K562 (cell line): ENCODE results near the gene PGR. TPM values are rescaled to one million over a fixed set of nuclear protein-coding genes. Genes with fewer than 3 reads are reported as not detected.

Experiments used
- ATAC-seq: fragments of 200-7000 bp; cut with Tn5 transposase; 3 replicates; pipeline ENCODE4 v1.9.1; 2020; ENCODE audit warnings: moderate library complexity
- BruUV-seq: library from RNA; stranded (reverse); fragments of 400-500 nt; replicated peaks from 2 replicates; lab custom pipeline; 2021; lab: Mats Ljungman, UMichigan
- CTCF ChIA-PET: fragments of 300-600 bp; formaldehyde crosslinking; extraction: SDS; loops from one replicate; lab custom pipeline; 2021; ENCODE audit warnings: low intra/inter-chr PET ratio; lab: Yijun Ruan, JAX
- POLR2A ChIA-PET: fragments of 300-600, 350-650 bp; sonication (Branson Sonifier 250); formaldehyde crosslinking; extraction: SDS; loops from one replicate; lab custom pipeline; 2021; ENCODE audit warnings: antibody characterized with exemption, inconsistent platforms; lab: Yijun Ruan, JAX
- DNase-seq, 4 experiments: peaks; one replicate each; pipeline versions ENCODE4 v3.0.0 to v3.0.0-alpha.2; 2011 to 2018; ENCODE audit warnings: low spot score in 3 of 4, mixed read lengths in 3 of 4; ENCODE audit errors: extremely low read depth in 1 of 4
- FAIRE-seq: peaks from 2 replicates; lab custom pipeline; 2011; peaks lifted over from hg19 to GRCh38; lab: Jason Lieb, UNC
- H2AFZ ChIP-seq: 2 replicates; pipeline ENCODE4 v1.6.0; 2011; ENCODE audit warnings: low read depth, low read length, control low read depth, inconsistent platforms
- H3K27ac ChIP-seq: fragments of 200-600 bp; 3 replicates; pipeline ENCODE4 v1.8.0; 2011; ENCODE audit warnings: low read depth, mild to moderate bottlenecking, control low read depth, inconsistent platforms, low read length, moderate library complexity, mixed read lengths; ENCODE audit errors: extremely low read depth
- H3K27me3 ChIP-seq, 2 experiments: fragments of 300-600 bp in 1 of 2; 2 replicates in 1 of 2; 3 replicates in 1 of 2; pipeline versions ENCODE4 v1.6.0 to v1.8.0; 2011; ENCODE audit warnings: inconsistent platforms in 2 of 2, low read length in 2 of 2, mild to moderate bottlenecking in 1 of 2, mixed read lengths in 1 of 2, moderate library complexity in 1 of 2; ENCODE audit not compliant: control insufficient read depth in 2 of 2, insufficient read depth in 2 of 2
- H3K36me3 ChIP-seq: fragments of 300-600 bp; 3 replicates; pipeline ENCODE4 v1.8.0; 2011; ENCODE audit warnings: mild to moderate bottlenecking, low read length, inconsistent platforms; ENCODE audit not compliant: control insufficient read depth, insufficient read depth
- H3K4me1 ChIP-seq, 2 experiments: fragments of 200-600 bp in 1 of 2; replicated peaks in 1 of 2; 2 replicates in 1 of 2; 3 replicates in 1 of 2; pipeline versions ENCODE4 v1.5.1 to v1.8.0; 2011; ENCODE audit warnings: inconsistent platforms in 2 of 2, low read length in 2 of 2, mild to moderate bottlenecking in 1 of 2, mixed read lengths in 1 of 2, moderate library complexity in 1 of 2; ENCODE audit not compliant: control insufficient read depth in 2 of 2, insufficient read depth in 2 of 2
- H3K4me2 ChIP-seq: 2 replicates; pipeline ENCODE4 v1.6.1; 2011; ENCODE audit warnings: low read length, control low read depth, inconsistent platforms, mixed read lengths; ENCODE audit not compliant: insufficient read depth
- H3K4me3 ChIP-seq: fragments of 200-600 bp; sonication (generic), shearing (Covaris generic); 2 replicates; pipeline ENCODE4 v1.5.1; 2016; ENCODE audit warnings: control low read depth, inconsistent platforms
- H3K79me2 ChIP-seq: fragments of 200-600 bp; 3 replicates; pipeline ENCODE4 v1.8.0; 2011; ENCODE audit warnings: low read length, inconsistent platforms; ENCODE audit not compliant: control insufficient read depth, insufficient read depth
- H3K9ac ChIP-seq, 2 experiments: 2 replicates each; pipeline versions ENCODE4 v1.6.0 to v1.6.1; 2011; ENCODE audit warnings: low read depth in 2 of 2, low read length in 2 of 2, control low read depth in 1 of 2, inconsistent platforms in 1 of 2, mild to moderate bottlenecking in 1 of 2, mixed read lengths in 1 of 2; ENCODE audit not compliant: insufficient read depth in 1 of 2
- H3K9me1 ChIP-seq: one replicate; pipeline ENCODE4 v1.6.0; 2011; ENCODE audit warnings: inconsistent platforms, mild to moderate bottlenecking, low read length, moderate library complexity; ENCODE audit not compliant: control insufficient read depth, insufficient read depth
- H3K9me3 ChIP-seq: replicated peaks from 2 replicates; pipeline ENCODE4 v1.5.1; 2011; ENCODE audit warnings: low read depth, low read length, inconsistent platforms; ENCODE audit not compliant: control insufficient read depth, insufficient read depth
- H4K20me1 ChIP-seq: replicated peaks from 2 replicates; pipeline ENCODE4 v1.6.1; 2011; ENCODE audit warnings: low read length, inconsistent platforms, mixed read lengths; ENCODE audit not compliant: control insufficient read depth, insufficient read depth
- CHCHD3 ChIP-seq: fragments of 250-450 bp; sonication (Bioruptor Pico); IDR thresholded peaks from 2 replicates; pipeline ENCODE4 v2.1.2; 2022; ENCODE audit warnings: mild to moderate bottlenecking
- CREBBP ChIP-seq: IDR thresholded peaks from one replicate; pipeline ENCODE4 v1.6.1; 2012; ENCODE audit warnings: low read depth, mild to moderate bottlenecking, control low read depth, inconsistent platforms, low read length
- FOXA1 ChIP-seq: fragments of 450-650 bp; IDR thresholded peaks from 2 replicates; pipeline ENCODE4 v1.6.1; 2016; ENCODE audit warnings: mild to moderate bottlenecking, borderline replicate concordance
- NFRKB ChIP-seq: fragments of 450-650 bp; IDR thresholded peaks from 2 replicates; pipeline ENCODE4 v1.6.1; 2016; ENCODE audit warnings: low read depth
- NFXL1 ChIP-seq: fragments of 450-650 bp; formaldehyde crosslinking; IDR thresholded peaks from 2 replicates; pipeline ENCODE4 v1.4.0; 2021; ENCODE audit warnings: mild to moderate bottlenecking
- POLR2B ChIP-seq: fragments of 450-650 bp; IDR thresholded peaks from 2 replicates; pipeline ENCODE4 v1.6.1; 2018; ENCODE audit warnings: low read depth; ENCODE audit not compliant: partially characterized antibody
- ZNF121 ChIP-seq: sonication (generic); formaldehyde crosslinking; conservative IDR thresholded peaks from 2 replicates; pipeline ENCODE4 v1.8.0; 2022; ENCODE audit warnings: missing genetic modification reagents
- ZNF197 ChIP-seq: fragments of 200-800 bp; sonication (Bioruptor generic); IDR thresholded peaks from 2 replicates; pipeline ENCODE4 v1.6.1; 2016; ENCODE audit warnings: low read depth, missing genetic modification characterization, missing compliant biosample characterization
- WGBS: fragments of 100-300 bp; shearing (Covaris generic); methylation state at CpG from one replicate; pipeline ENCODE4 v1.1.6; 2016; ENCODE audit warnings: low coverage, mixed read lengths; ENCODE audit not compliant: insufficient coverage; ENCODE audit errors: missing lambda C conversion rate; 5-methylcytosine and 5-hydroxymethylcytosine counted together
- in situ Hi-C: fragments of 300-500 bp; cut with MboI; formaldehyde crosslinking; loops from 4 replicates; pipeline ENCODE4 v1.15.0; 2018; ENCODE audit warnings: inconsistent platforms, mixed read lengths
- intact Hi-C: fragments of 100-400 bp; cut with micrococcal nuclease; formaldehyde crosslinking; loops from 2 replicates; pipeline ENCODE4 v1.14.2; 2022
- polyA plus RNA-seq, 8 experiments: library from polyadenylated mRNA; depleted of rRNA in 4 of 8; stranded (reverse) in 5 of 8; unstranded in 3 of 8; fragments of >200 nt; fragmentation: Nextera tagmentation in 2 of 8; fragmentation: Illumina TruSeq in 1 of 8; extraction: Ambion mirVana in 2 of 8; extraction: Trizol in 1 of 8; gene quantifications; 2 replicates each; pipeline versions ENCODE4 v1.2.1 to v1.2.3, GENCODE V29; 2011 to 2014; ENCODE audit warnings: inconsistent platforms in 1 of 8, missing spikeins in 1 of 8
- total RNA-seq, 7 experiments: library from RNA; depleted of rRNA in 6 of 7; stranded (reverse); fragments of >200 nt in 6 of 7; fragmentation: Illumina TruSeq in 2 of 7; extraction: Trizol in 2 of 7; gene quantifications; 2 replicates each; pipeline versions ENCODE4 v1.2.1 to v1.2.3, GENCODE V29; 2011 to 2021; ENCODE audit warnings: low replicate concordance in 1 of 7

Gene PGR
- total and polyA plus RNA-seq, 9 of the 15 experiments (the other 6 are each of a cell fraction or from before 2014, with no cell fraction given) = 0.43 to 2.4 (median 1.3) TPM

GRCh38 chr11:100990931-100991330, 138.7 kb downstream of the PGR start (continued):
- TF ChIP-seq CHCHD3 (CRISPR knock-in tag) (no peak), ZNF121 (CRISPR knock-in tag) (no peak)
- TF ChIP-seq, all 486 proteins: peak for 0

GRCh38 chr11:100984668-100985067, 144.9 kb downstream of the PGR start:
- in situ Hi-C loops (no loop called here), intact Hi-C loops (no loop called here)
- FAIRE-seq (no peak), ATAC-seq (no peak), DNase-seq (no peak)
- Histone ChIP-seq H4K20me1 (no peaks in the 10 kb centered on the region), H3K36me3 (no peaks in the 10 kb centered on the region), H3K9ac (no peak overlapping the region), H3K27me3 (no peaks in the 10 kb centered on the region), H3K9me3 (no peaks in the 10 kb centered on the region), H3K4me3 (no peak overlapping the region), H2AFZ (no peak overlapping the region), H3K79me2 (no peaks in the 10 kb centered on the region), H3K4me2 (no peak overlapping the region), H3K9me1 (no peaks in the 10 kb centered on the region), H3K4me1 (no peaks in the 10 kb centered on the region; a peak in 1 of 5 replicates), H3K27ac (no peak overlapping the region)
- TF ChIP-seq NFRKB = no peak
- no peak for TF ChIP-seq NFXL1 (CRISPR knock-in tag)
- TF ChIP-seq FOXA1 = no peak
- TF ChIP-seq POLR2B = no peak
- no peak for TF ChIP-seq ZNF197
- TF ChIP-seq CREBBP = no peak
- 59% methylated on average over 3 of the region's 3 CpGs for WGBS
- ChIA-PET POLR2A (no interaction called here), CTCF (no interaction called here)
- no TSS peak for BruUV-seq
